HG03460 (cell line): ENCODE measurements around the gene TTLL8.
A peak's percentile ranks its signal among the peaks of the same experiment; 100 is the strongest.
"Not testable (repeated sequence)": the region's sequence is repeated elsewhere in the genome, so short reads cannot be mapped to it uniquely, and the experiment has no call there.

ENCODE experiments used
- ATAC-seq: cut with Tn5 transposase; IDR thresholded peaks from one replicate; pipeline ENCODE4 v1.9.1; 2021; ENCODE audit not compliant: unreplicated experiment

TTLL8 gene

GRCh38 chr22:49992921-49993648, 65.0 kb downstream of the TTLL8 start:
- no peak for ATAC-seq

- no peak for ATAC-seq
Observed at GRCh38 chr22:49991907-49992533, 66.1 kb downstream of the TTLL8 start.

GRCh38 chr22:49991167-49991566, 66.9 kb downstream of the TTLL8 start:
- ATAC-seq: no peak

GRCh38 chr22:49989826-49990225, 68.3 kb downstream of the TTLL8 start:
- ATAC-seq: not testable (repeated sequence)

- no peak for ATAC-seq
Observed at GRCh38 chr22:49986325-49986724, 71.8 kb downstream of the TTLL8 start.

- ATAC-seq: no peak
Observed at GRCh38 chr22:49983148-49984042, 74.7 kb downstream of the TTLL8 start.

- ATAC-seq: not testable (repeated sequence)
Observed at GRCh38 chr22:49981799-49982198, 76.3 kb downstream of the TTLL8 start.

- ATAC-seq: no peak
Observed at GRCh38 chr22:49979587-49980264, 78.4 kb downstream of the TTLL8 start.

- ATAC-seq: no peak
Observed at GRCh38 chr22:49977578-49977977, 80.5 kb downstream of the TTLL8 start.

GRCh38 chr22:49976439-49977175, 81.5 kb downstream of the TTLL8 start:
- no peak for ATAC-seq

GRCh38 chr22:49975543-49976389, 82.3 kb downstream of the TTLL8 start:
- ATAC-seq: no peak

GRCh38 chr22:49973018-49973961, 84.8 kb downstream of the TTLL8 start:
- no peak for ATAC-seq

- ATAC-seq: no peak
Observed at GRCh38 chr22:49972163-49973017, 85.7 kb downstream of the TTLL8 start.

GRCh38 chr22:49971232-49972162, 86.6 kb downstream of the TTLL8 start:
- ATAC-seq: peak; percentile 24

GRCh38 chr22:49970528-49971231, 87.4 kb downstream of the TTLL8 start:
- peak; percentile 68 for ATAC-seq
